GM12878 (cell line): ENCODE results near the gene NR6A1. TPM values are rescaled to one million over a fixed set of nuclear protein-coding genes. Genes with fewer than 3 reads are reported as not detected.

ENCODE experiments used
- ATAC-seq: fragments of 200-7000 bp; cut with Tn5 transposase; 3 replicates; pipeline ENCODE4 v1.9.1; 2020; ENCODE audit warnings: mild to moderate bottlenecking, moderate library complexity
- BruUV-seq: library from RNA; stranded (reverse); fragments of 400-500 nt; replicated peaks from 2 replicates; lab custom pipeline; 2021; lab: Mats Ljungman, UMichigan
- CTCF ChIA-PET: fragments of 300-600 bp; sonication (Branson Sonifier 250); formaldehyde crosslinking; extraction: SDS; loops from one replicate; lab custom pipeline; 2021; ENCODE audit warnings: inconsistent platforms; lab: Yijun Ruan, JAX
- POLR2A ChIA-PET: fragments of 350-600 bp; formaldehyde crosslinking; extraction: SDS; loops from one replicate; lab custom pipeline; 2021; ENCODE audit warnings: inconsistent platforms; lab: Charles Lee
- RAD21 ChIA-PET: fragments of 300-600 bp; sonication (Branson Sonifier 250); formaldehyde crosslinking; loops from one replicate; lab custom pipeline; 2023; ENCODE audit warnings: antibody characterized with exemption; ENCODE audit not compliant: unreplicated experiment; lab: Charles Lee
- SMC1A ChIA-PET: fragments of 300-600 bp; sonication (Branson Sonifier 250); formaldehyde crosslinking; loops from one replicate; lab custom pipeline; 2023; ENCODE audit not compliant: unreplicated experiment, uncharacterized antibody; lab: Charles Lee
- DNase-seq: peaks from one replicate; pipeline ENCODE4 v3.0.0-alpha.2; 2011; ENCODE audit warnings: low read depth, low spot score
- FAIRE-seq: peaks from 3 replicates; lab custom pipeline; 2011; peaks lifted over from hg19 to GRCh38; lab: Jason Lieb, UNC
- H2AFZ ChIP-seq: 2 replicates; pipeline ENCODE4 v1.6.0; 2011; ENCODE audit warnings: low read depth, low read length, control low read depth; ENCODE audit not compliant: control insufficient read depth
- H3K27ac ChIP-seq: 2 replicates; pipeline ENCODE4 v1.5.1; 2011; ENCODE audit warnings: control low read depth; ENCODE audit not compliant: control insufficient read depth, insufficient read depth
- H3K27me3 ChIP-seq, 2 experiments: replicated peaks in 1 of 2; 2 replicates each; pipeline versions ENCODE4 v1.6.0 to v1.6.1; 2011; ENCODE audit warnings: low read length in 1 of 2; ENCODE audit not compliant: control insufficient read depth in 2 of 2, insufficient read depth in 2 of 2
- H3K36me3 ChIP-seq, 2 experiments: 2 replicates each; pipeline ENCODE4 v1.5.1; 2011; ENCODE audit warnings: low read length in 1 of 2; ENCODE audit not compliant: control insufficient read depth in 2 of 2, insufficient read depth in 2 of 2
- H3K4me1 ChIP-seq: 2 replicates; pipeline ENCODE4 v1.6.1; 2011; ENCODE audit warnings: mild to moderate bottlenecking, low read length, moderate library complexity, mixed read lengths; ENCODE audit not compliant: control insufficient read depth, insufficient read depth
- H3K4me2 ChIP-seq: 2 replicates; pipeline ENCODE4 v1.6.0; 2011; ENCODE audit warnings: control low read depth; ENCODE audit not compliant: control insufficient read depth, insufficient read depth
- H3K4me3 ChIP-seq: fragments of 200-600 bp; sonication (generic); 2 replicates; pipeline ENCODE4 v1.5.1; 2016
- H3K79me2 ChIP-seq: 2 replicates; pipeline ENCODE4 v1.6.0; 2011; ENCODE audit warnings: low read length; ENCODE audit not compliant: control insufficient read depth, insufficient read depth
- H3K9ac ChIP-seq: 2 replicates; pipeline ENCODE4 v1.8.0; 2011; ENCODE audit warnings: low read length, control low read depth, mixed read lengths; ENCODE audit not compliant: control insufficient read depth, insufficient read depth
- H3K9me3 ChIP-seq: replicated peaks from 3 replicates; pipeline ENCODE4 v1.5.1; 2011; ENCODE audit warnings: mild to moderate bottlenecking, low read length; ENCODE audit not compliant: control insufficient read depth, insufficient read depth
- H4K20me1 ChIP-seq: 2 replicates; pipeline ENCODE4 v1.6.0; 2011; ENCODE audit not compliant: control insufficient read depth, insufficient read depth
- RB1 ChIP-seq: fragments of 450-650 bp; formaldehyde crosslinking; IDR thresholded peaks from 2 replicates; pipeline ENCODE4 v1.6.1; 2017; ENCODE audit warnings: mild to moderate bottlenecking, borderline replicate concordance
- RUNX3 ChIP-seq: IDR thresholded peaks from 2 replicates; pipeline ENCODE4 v1.6.1; 2012; ENCODE audit warnings: low read length, inconsistent platforms
- TCF3 ChIP-seq: IDR thresholded peaks from 2 replicates; pipeline ENCODE4 v1.6.1; 2012; ENCODE audit warnings: low read depth, mild to moderate bottlenecking, low read length, borderline replicate concordance; ENCODE audit not compliant: insufficient read depth
- WGBS: methylation state at CpG from one replicate; pipeline ENCODE4 v1.1.6; 2016; ENCODE audit warnings: low lambda C conversion rate; ENCODE audit not compliant: insufficient replicate concordance, insufficient coverage; ENCODE audit errors: missing lambda C conversion rate; 5-methylcytosine and 5-hydroxymethylcytosine counted together
- in situ Hi-C: fragments of 300-500 bp; cut with MboI; formaldehyde crosslinking; loops from 9 replicates; pipeline ENCODE4 v1.14.3; 2018; ENCODE audit warnings: mixed read lengths
- intact Hi-C: fragments of 100-400 bp; cut with micrococcal nuclease; formaldehyde crosslinking; loops from one replicate; pipeline ENCODE4 v1.14.2; 2022; ENCODE audit not compliant: unreplicated experiment
- polyA plus RNA-seq, 11 experiments: library from polyadenylated mRNA; depleted of rRNA in 4 of 11; unstranded in 6 of 11; stranded (reverse) in 5 of 11; fragments of >200 nt; fragmentation: Nextera tagmentation in 4 of 11; fragmentation: Illumina TruSeq in 1 of 11; extraction: Ambion mirVana in 4 of 11; extraction: Trizol in 1 of 11; gene quantifications; 1 replicate in 1 of 11; 2 replicates in 10 of 11; pipeline versions ENCODE4 v1.2.1 to v1.2.3, GENCODE V29; 2011 to 2016; ENCODE audit warnings: inconsistent platforms in 2 of 11, missing spikeins in 2 of 11, low read depth in 1 of 11
- total RNA-seq, 4 experiments: library from RNA; depleted of rRNA in 3 of 4; stranded (reverse); fragments of >200 nt in 3 of 4; fragmentation: Illumina TruSeq in 1 of 4; extraction: Trizol in 1 of 4; gene quantifications; 2 replicates each; pipeline versions ENCODE4 v1.2.1 to v1.2.3, GENCODE V29; 2013 to 2021
- TF ChIP-seq, protein P1 (sequence below): fragments of 450-650 bp; IDR thresholded peaks from 2 replicates; pipeline ENCODE4 v1.6.1; 2017; ENCODE audit warnings: mild to moderate bottlenecking, moderate library complexity

Gene NR6A1
- total and polyA plus RNA-seq, 10 of the 15 experiments (the other 5 are each of a cell fraction or from before 2014, with no cell fraction given) = 1.2 to 9.2 (median 4.6) TPM

DNA sequence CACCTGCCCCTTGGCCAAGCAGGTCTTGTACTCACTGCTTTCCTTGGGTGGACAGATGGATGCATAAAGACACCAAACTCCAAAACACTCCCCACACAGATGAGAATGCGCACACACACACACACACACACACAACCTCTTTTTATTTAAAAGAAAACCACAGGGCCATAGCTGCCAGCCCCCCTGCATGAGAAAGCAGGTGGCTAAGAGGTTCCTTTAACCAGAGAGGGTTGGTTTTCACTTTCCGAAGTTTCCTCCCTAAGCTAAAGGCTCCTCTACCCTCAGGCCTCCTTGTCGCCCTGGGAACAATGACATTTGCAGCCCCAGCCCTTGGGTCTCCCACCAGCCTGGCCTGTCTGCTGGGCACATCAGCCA, 275.0 kb downstream of the NR6A1 start:
- Histone ChIP-seq H3K27ac (no peak overlapping the region), H3K4me2 (peak overlapping the region; percentile 2; the same call in 1 of the 2 replicates), H3K4me1 (peaks cover 34% of the 10 kb centered on the region), H3K9me3 (no peaks in the 10 kb centered on the region), H4K20me1 (no peaks in the 10 kb centered on the region), H3K79me2 (no peaks in the 10 kb centered on the region), H3K9ac (no peak overlapping the region), H3K4me3 (no peak overlapping the region), H2AFZ (no peak overlapping the region), H3K36me3 (no peaks in the 10 kb centered on the region), H3K27me3 (no peaks in the 10 kb centered on the region; a peak in 1 of 4 replicates)
- intact Hi-C loops (no loop called here), in situ Hi-C loops (no loop called here)
- ATAC-seq (peak; percentile 16; the same call in 1 of the 3 replicates), FAIRE-seq (no peak), DNase-seq (no peak)
- ChIA-PET SMC1A (no interaction called here), RAD21 (no interaction called here), POLR2A (no interaction called here), CTCF (no interaction called here)
- TF ChIP-seq, protein P1, sequence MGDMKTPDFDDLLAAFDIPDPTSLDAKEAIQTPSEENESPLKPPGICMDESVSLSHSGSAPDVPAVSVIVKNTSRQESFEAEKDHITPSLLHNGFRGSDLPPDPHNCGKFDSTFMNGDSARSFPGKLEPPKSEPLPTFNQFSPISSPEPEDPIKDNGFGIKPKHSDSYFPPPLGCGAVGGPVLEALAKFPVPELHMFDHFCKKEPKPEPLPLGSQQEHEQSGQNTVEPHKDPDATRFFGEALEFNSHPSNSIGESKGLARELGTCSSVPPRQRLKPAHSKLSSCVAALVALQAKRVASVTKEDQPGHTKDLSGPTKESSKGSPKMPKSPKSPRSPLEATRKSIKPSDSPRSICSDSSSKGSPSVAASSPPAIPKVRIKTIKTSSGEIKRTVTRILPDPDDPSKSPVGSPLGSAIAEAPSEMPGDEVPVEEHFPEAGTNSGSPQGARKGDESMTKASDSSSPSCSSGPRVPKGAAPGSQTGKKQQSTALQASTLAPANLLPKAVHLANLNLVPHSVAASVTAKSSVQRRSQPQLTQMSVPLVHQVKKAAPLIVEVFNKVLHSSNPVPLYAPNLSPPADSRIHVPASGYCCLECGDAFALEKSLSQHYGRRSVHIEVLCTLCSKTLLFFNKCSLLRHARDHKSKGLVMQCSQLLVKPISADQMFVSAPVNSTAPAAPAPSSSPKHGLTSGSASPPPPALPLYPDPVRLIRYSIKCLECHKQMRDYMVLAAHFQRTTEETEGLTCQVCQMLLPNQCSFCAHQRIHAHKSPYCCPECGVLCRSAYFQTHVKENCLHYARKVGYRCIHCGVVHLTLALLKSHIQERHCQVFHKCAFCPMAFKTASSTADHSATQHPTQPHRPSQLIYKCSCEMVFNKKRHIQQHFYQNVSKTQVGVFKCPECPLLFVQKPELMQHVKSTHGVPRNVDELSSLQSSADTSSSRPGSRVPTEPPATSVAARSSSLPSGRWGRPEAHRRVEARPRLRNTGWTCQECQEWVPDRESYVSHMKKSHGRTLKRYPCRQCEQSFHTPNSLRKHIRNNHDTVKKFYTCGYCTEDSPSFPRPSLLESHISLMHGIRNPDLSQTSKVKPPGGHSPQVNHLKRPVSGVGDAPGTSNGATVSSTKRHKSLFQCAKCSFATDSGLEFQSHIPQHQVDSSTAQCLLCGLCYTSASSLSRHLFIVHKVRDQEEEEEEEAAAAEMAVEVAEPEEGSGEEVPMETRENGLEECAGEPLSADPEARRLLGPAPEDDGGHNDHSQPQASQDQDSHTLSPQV = no peak
- peak; percentile 28; the same call in 1 of the 2 replicates for TF ChIP-seq TCF3
- peak; percentile 64 for TF ChIP-seq RUNX3
- TF ChIP-seq RB1 = no peak
- WGBS = 33% methylated on average over 3 of the region's 3 CpGs
- BruUV-seq = no TSS peak
